GM12878 (cell line): ENCODE measurements around the gene CYB5D1. TPM values are rescaled to one million over a fixed set of nuclear protein-coding genes. Genes with fewer than 3 reads are reported as not detected.

Experiments used
- ATAC-seq: fragments of 200-7000 bp; cut with Tn5 transposase; 3 replicates; pipeline ENCODE4 v1.9.1; 2020; ENCODE audit warnings: mild to moderate bottlenecking, moderate library complexity
- BruUV-seq: library from RNA; stranded (reverse); fragments of 400-500 nt; replicated peaks from 2 replicates; lab custom pipeline; 2021; lab: Mats Ljungman, UMichigan
- CTCF ChIA-PET: fragments of 300-600 bp; sonication (Branson Sonifier 250); formaldehyde crosslinking; extraction: SDS; loops from one replicate; lab custom pipeline; 2021; ENCODE audit warnings: inconsistent platforms; lab: Yijun Ruan, JAX
- POLR2A ChIA-PET: fragments of 350-600 bp; formaldehyde crosslinking; extraction: SDS; loops from one replicate; lab custom pipeline; 2021; ENCODE audit warnings: inconsistent platforms; lab: Charles Lee
- RAD21 ChIA-PET: fragments of 300-600 bp; sonication (Branson Sonifier 250); formaldehyde crosslinking; loops from one replicate; lab custom pipeline; 2023; ENCODE audit warnings: antibody characterized with exemption; ENCODE audit not compliant: unreplicated experiment; lab: Charles Lee
- SMC1A ChIA-PET: fragments of 300-600 bp; sonication (Branson Sonifier 250); formaldehyde crosslinking; loops from one replicate; lab custom pipeline; 2023; ENCODE audit not compliant: unreplicated experiment, uncharacterized antibody; lab: Charles Lee
- DNase-seq: peaks from one replicate; pipeline ENCODE4 v3.0.0-alpha.2; 2011; ENCODE audit warnings: low read depth, low spot score
- FAIRE-seq: peaks from 3 replicates; lab custom pipeline; 2011; peaks lifted over from hg19 to GRCh38; lab: Jason Lieb, UNC
- H2AFZ ChIP-seq: 2 replicates; pipeline ENCODE4 v1.6.0; 2011; ENCODE audit warnings: low read depth, low read length, control low read depth; ENCODE audit not compliant: control insufficient read depth
- H3K27ac ChIP-seq: 2 replicates; pipeline ENCODE4 v1.5.1; 2011; ENCODE audit warnings: control low read depth; ENCODE audit not compliant: control insufficient read depth, insufficient read depth
- H3K27me3 ChIP-seq, 2 experiments: replicated peaks in 1 of 2; 2 replicates each; pipeline versions ENCODE4 v1.6.0 to v1.6.1; 2011; ENCODE audit warnings: low read length in 1 of 2; ENCODE audit not compliant: control insufficient read depth in 2 of 2, insufficient read depth in 2 of 2
- H3K36me3 ChIP-seq, 2 experiments: 2 replicates each; pipeline ENCODE4 v1.5.1; 2011; ENCODE audit warnings: low read length in 1 of 2; ENCODE audit not compliant: control insufficient read depth in 2 of 2, insufficient read depth in 2 of 2
- H3K4me1 ChIP-seq: 2 replicates; pipeline ENCODE4 v1.6.1; 2011; ENCODE audit warnings: mild to moderate bottlenecking, low read length, moderate library complexity, mixed read lengths; ENCODE audit not compliant: control insufficient read depth, insufficient read depth
- H3K4me2 ChIP-seq: 2 replicates; pipeline ENCODE4 v1.6.0; 2011; ENCODE audit warnings: control low read depth; ENCODE audit not compliant: control insufficient read depth, insufficient read depth
- H3K4me3 ChIP-seq: fragments of 200-600 bp; sonication (generic); 2 replicates; pipeline ENCODE4 v1.5.1; 2016
- H3K79me2 ChIP-seq: 2 replicates; pipeline ENCODE4 v1.6.0; 2011; ENCODE audit warnings: low read length; ENCODE audit not compliant: control insufficient read depth, insufficient read depth
- H3K9ac ChIP-seq: 2 replicates; pipeline ENCODE4 v1.8.0; 2011; ENCODE audit warnings: low read length, control low read depth, mixed read lengths; ENCODE audit not compliant: control insufficient read depth, insufficient read depth
- H3K9me3 ChIP-seq: replicated peaks from 3 replicates; pipeline ENCODE4 v1.5.1; 2011; ENCODE audit warnings: mild to moderate bottlenecking, low read length; ENCODE audit not compliant: control insufficient read depth, insufficient read depth
- H4K20me1 ChIP-seq: 2 replicates; pipeline ENCODE4 v1.6.0; 2011; ENCODE audit not compliant: control insufficient read depth, insufficient read depth
- BMI1 ChIP-seq: fragments of 450-650 bp; IDR thresholded peaks from 2 replicates; pipeline ENCODE4 v1.6.1; 2016; ENCODE audit warnings: mild to moderate bottlenecking, moderate library complexity, borderline replicate concordance
- HCFC1 ChIP-seq: fragments of 150-350 bp; IDR thresholded peaks from 2 replicates; pipeline ENCODE4 v1.6.1; 2014; ENCODE audit warnings: low read length
- IKZF2 ChIP-seq, 2 experiments: fragments of 450-650 bp; IDR thresholded peaks; 2 replicates each; pipeline ENCODE4 v1.6.1; 2017; ENCODE audit warnings: mild to moderate bottlenecking in 2 of 2, moderate library complexity in 2 of 2
- IRF4 ChIP-seq: IDR thresholded peaks from 2 replicates; pipeline ENCODE4 v1.6.1; 2011; ENCODE audit warnings: low read depth, low read length
- NFYA ChIP-seq: IDR thresholded peaks from 2 replicates; pipeline ENCODE4 v1.6.1; 2011; ENCODE audit warnings: low read depth, mild to moderate bottlenecking, low read length, improper control_type of control experiment, borderline replicate concordance
- NR2F1 ChIP-seq: fragments of 450-650 bp; conservative IDR thresholded peaks from 2 replicates; pipeline ENCODE4 v1.6.1; 2017; ENCODE audit warnings: mild to moderate bottlenecking
- ZNF217 ChIP-seq: fragments of 450-650 bp; IDR thresholded peaks from 2 replicates; pipeline ENCODE4 v1.6.1; 2017; ENCODE audit warnings: antibody characterized with exemption, mild to moderate bottlenecking
- WGBS: methylation state at CpG from one replicate; pipeline ENCODE4 v1.1.6; 2016; ENCODE audit warnings: low lambda C conversion rate; ENCODE audit not compliant: insufficient replicate concordance, insufficient coverage; ENCODE audit errors: missing lambda C conversion rate; 5-methylcytosine and 5-hydroxymethylcytosine counted together
- in situ Hi-C: fragments of 300-500 bp; cut with MboI; formaldehyde crosslinking; loops from 9 replicates; pipeline ENCODE4 v1.14.3; 2018; ENCODE audit warnings: mixed read lengths
- intact Hi-C: fragments of 100-400 bp; cut with micrococcal nuclease; formaldehyde crosslinking; loops from one replicate; pipeline ENCODE4 v1.14.2; 2022; ENCODE audit not compliant: unreplicated experiment
- polyA plus RNA-seq, 11 experiments: library from polyadenylated mRNA; depleted of rRNA in 4 of 11; unstranded in 6 of 11; stranded (reverse) in 5 of 11; fragments of >200 nt; fragmentation: Nextera tagmentation in 4 of 11; fragmentation: Illumina TruSeq in 1 of 11; extraction: Ambion mirVana in 4 of 11; extraction: Trizol in 1 of 11; gene quantifications; 1 replicate in 1 of 11; 2 replicates in 10 of 11; pipeline versions ENCODE4 v1.2.1 to v1.2.3, GENCODE V29; 2011 to 2016; ENCODE audit warnings: inconsistent platforms in 2 of 11, missing spikeins in 2 of 11, low read depth in 1 of 11
- total RNA-seq, 4 experiments: library from RNA; depleted of rRNA in 3 of 4; stranded (reverse); fragments of >200 nt in 3 of 4; fragmentation: Illumina TruSeq in 1 of 4; extraction: Trizol in 1 of 4; gene quantifications; 2 replicates each; pipeline versions ENCODE4 v1.2.1 to v1.2.3, GENCODE V29; 2013 to 2021
- TF ChIP-seq, protein P1 (sequence below): fragments of 450-650 bp; IDR thresholded peaks from 2 replicates; pipeline ENCODE4 v1.6.1; 2016; ENCODE audit warnings: mild to moderate bottlenecking, moderate library complexity, borderline replicate concordance
- TF ChIP-seq, protein P2 (sequence below): fragments of 450-650 bp; IDR thresholded peaks from 2 replicates; pipeline ENCODE4 v1.6.1; 2017; ENCODE audit warnings: mild to moderate bottlenecking, moderate library complexity
- TF ChIP-seq, protein P3 (sequence below): fragments of 450-650 bp; formaldehyde crosslinking; IDR thresholded peaks from 2 replicates; pipeline ENCODE4 v1.5.0; 2022; ENCODE audit warnings: mild to moderate bottlenecking, missing genetic modification characterization
- TF ChIP-seq, protein P4 (sequence below): IDR thresholded peaks from 2 replicates; pipeline ENCODE4 v1.6.1; 2012; ENCODE audit warnings: low read depth, low read length, improper control_type of control experiment

The CYB5D1 gene
- total and polyA plus RNA-seq, 10 of the 15 experiments (the other 5 are each of a cell fraction or from before 2014, with no cell fraction given), result 1.6 to 8.7 (median 6.4) TPM

DNA sequence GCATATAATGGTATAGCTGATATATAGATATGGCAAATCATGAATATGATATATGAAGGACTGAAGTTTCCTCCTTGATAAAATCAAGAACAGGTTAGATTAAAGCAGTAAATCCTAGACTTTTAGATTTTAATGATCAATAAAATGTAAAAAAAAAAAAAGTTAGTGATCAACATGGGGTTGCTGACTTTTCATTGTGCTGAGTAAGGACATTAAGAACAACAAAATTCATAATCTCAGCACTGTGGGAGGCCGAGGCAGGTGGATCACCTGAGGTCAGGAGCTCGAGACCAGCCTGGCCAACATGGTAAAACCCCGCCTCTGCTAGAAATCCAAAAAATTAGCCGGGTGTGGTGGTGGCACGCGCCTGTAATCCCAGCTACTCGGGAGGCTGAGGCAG is 20.4 kb downstream of the CYB5D1 start:
- SMC1A ChIA-PET, result interaction anchor here (0.6 to 1.2 kb wide), 2 partner anchors 14 to 242 kb away, joined by 4 to 5 read pairs; no protein-coding TSS in a partner anchor
- H3K4me2 ChIP-seq, result no peak overlapping the region
- no peaks in the 10 kb centered on the region for H3K27me3 ChIP-seq
- peaks cover 19% of the 10 kb centered on the region for H3K4me1 ChIP-seq
- peaks cover 0 to 2% of the 10 kb centered on the region in 2 experiments; a peak in 2 of 4 replicates for H3K36me3 ChIP-seq
- RAD21 ChIA-PET, result interaction anchor here (0.9 kb wide), 1 partner anchor 16 kb away, joined by 3 read pairs; no protein-coding TSS in a partner anchor
- no peak overlapping the region for H2AFZ ChIP-seq
- intact Hi-C loops (no loop called here), in situ Hi-C loops (no loop called here)
- TF ChIP-seq NFYA (no peak), HCFC1 (no peak), BMI1 (no peak), IKZF2 (IDR thresholded peaks at IDR 0.05) (no peak), NR2F1 (no peak), IRF4 (no peak), ZNF217 (no peak)
- TF ChIP-seq, protein P1, sequence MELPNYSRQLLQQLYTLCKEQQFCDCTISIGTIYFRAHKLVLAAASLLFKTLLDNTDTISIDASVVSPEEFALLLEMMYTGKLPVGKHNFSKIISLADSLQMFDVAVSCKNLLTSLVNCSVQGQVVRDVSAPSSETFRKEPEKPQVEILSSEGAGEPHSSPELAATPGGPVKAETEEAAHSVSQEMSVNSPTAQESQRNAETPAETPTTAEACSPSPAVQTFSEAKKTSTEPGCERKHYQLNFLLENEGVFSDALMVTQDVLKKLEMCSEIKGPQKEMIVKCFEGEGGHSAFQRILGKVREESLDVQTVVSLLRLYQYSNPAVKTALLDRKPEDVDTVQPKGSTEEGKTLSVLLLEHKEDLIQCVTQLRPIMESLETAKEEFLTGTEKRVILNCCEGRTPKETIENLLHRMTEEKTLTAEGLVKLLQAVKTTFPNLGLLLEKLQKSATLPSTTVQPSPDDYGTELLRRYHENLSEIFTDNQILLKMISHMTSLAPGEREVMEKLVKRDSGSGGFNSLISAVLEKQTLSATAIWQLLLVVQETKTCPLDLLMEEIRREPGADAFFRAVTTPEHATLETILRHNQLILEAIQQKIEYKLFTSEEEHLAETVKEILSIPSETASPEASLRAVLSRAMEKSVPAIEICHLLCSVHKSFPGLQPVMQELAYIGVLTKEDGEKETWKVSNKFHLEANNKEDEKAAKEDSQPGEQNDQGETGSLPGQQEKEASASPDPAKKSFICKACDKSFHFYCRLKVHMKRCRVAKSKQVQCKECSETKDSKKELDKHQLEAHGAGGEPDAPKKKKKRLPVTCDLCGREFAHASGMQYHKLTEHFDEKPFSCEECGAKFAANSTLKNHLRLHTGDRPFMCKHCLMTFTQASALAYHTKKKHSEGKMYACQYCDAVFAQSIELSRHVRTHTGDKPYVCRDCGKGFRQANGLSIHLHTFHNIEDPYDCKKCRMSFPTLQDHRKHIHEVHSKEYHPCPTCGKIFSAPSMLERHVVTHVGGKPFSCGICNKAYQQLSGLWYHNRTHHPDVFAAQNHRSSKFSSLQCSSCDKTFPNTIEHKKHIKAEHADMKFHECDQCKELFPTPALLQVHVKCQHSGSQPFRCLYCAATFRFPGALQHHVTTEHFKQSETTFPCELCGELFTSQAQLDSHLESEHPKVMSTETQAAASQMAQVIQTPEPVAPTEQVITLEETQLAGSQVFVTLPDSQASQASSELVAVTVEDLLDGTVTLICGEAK, result no peak
- TF ChIP-seq, protein P2, sequence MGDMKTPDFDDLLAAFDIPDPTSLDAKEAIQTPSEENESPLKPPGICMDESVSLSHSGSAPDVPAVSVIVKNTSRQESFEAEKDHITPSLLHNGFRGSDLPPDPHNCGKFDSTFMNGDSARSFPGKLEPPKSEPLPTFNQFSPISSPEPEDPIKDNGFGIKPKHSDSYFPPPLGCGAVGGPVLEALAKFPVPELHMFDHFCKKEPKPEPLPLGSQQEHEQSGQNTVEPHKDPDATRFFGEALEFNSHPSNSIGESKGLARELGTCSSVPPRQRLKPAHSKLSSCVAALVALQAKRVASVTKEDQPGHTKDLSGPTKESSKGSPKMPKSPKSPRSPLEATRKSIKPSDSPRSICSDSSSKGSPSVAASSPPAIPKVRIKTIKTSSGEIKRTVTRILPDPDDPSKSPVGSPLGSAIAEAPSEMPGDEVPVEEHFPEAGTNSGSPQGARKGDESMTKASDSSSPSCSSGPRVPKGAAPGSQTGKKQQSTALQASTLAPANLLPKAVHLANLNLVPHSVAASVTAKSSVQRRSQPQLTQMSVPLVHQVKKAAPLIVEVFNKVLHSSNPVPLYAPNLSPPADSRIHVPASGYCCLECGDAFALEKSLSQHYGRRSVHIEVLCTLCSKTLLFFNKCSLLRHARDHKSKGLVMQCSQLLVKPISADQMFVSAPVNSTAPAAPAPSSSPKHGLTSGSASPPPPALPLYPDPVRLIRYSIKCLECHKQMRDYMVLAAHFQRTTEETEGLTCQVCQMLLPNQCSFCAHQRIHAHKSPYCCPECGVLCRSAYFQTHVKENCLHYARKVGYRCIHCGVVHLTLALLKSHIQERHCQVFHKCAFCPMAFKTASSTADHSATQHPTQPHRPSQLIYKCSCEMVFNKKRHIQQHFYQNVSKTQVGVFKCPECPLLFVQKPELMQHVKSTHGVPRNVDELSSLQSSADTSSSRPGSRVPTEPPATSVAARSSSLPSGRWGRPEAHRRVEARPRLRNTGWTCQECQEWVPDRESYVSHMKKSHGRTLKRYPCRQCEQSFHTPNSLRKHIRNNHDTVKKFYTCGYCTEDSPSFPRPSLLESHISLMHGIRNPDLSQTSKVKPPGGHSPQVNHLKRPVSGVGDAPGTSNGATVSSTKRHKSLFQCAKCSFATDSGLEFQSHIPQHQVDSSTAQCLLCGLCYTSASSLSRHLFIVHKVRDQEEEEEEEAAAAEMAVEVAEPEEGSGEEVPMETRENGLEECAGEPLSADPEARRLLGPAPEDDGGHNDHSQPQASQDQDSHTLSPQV, result no peak
- TF ChIP-seq, protein P3, sequence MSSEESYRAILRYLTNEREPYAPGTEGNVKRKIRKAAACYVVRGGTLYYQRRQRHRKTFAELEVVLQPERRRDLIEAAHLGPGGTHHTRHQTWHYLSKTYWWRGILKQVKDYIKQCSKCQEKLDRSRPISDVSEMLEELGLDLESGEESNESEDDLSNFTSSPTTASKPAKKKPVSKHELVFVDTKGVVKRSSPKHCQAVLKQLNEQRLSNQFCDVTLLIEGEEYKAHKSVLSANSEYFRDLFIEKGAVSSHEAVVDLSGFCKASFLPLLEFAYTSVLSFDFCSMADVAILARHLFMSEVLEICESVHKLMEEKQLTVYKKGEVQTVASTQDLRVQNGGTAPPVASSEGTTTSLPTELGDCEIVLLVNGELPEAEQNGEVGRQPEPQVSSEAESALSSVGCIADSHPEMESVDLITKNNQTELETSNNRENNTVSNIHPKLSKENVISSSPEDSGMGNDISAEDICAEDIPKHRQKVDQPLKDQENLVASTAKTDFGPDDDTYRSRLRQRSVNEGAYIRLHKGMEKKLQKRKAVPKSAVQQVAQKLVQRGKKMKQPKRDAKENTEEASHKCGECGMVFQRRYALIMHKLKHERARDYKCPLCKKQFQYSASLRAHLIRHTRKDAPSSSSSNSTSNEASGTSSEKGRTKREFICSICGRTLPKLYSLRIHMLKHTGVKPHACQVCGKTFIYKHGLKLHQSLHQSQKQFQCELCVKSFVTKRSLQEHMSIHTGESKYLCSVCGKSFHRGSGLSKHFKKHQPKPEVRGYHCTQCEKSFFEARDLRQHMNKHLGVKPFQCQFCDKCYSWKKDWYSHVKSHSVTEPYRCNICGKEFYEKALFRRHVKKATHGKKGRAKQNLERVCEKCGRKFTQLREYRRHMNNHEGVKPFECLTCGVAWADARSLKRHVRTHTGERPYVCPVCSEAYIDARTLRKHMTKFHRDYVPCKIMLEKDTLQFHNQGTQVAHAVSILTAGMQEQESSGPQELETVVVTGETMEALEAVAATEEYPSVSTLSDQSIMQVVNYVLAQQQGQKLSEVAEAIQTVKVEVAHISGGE (CRISPR knock-in tag), result no peak
- TF ChIP-seq, protein P4, sequence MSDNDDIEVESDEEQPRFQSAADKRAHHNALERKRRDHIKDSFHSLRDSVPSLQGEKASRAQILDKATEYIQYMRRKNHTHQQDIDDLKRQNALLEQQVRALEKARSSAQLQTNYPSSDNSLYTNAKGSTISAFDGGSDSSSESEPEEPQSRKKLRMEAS, result no peak
- no peaks in the 10 kb centered on the region for H3K9me3 ChIP-seq
- no peak overlapping the region for H3K9ac ChIP-seq
- no peak overlapping the region for H3K4me3 ChIP-seq
- no TSS peak for BruUV-seq
- WGBS, result 69% methylated on average over 7 of the region's 7 CpGs
- CTCF ChIA-PET, result interaction anchor here (1.5 to 8.9 kb wide), 5 partner anchors 9 to 112 kb away, joined by 4 to 75 read pairs (median 7); partner anchors contain the start of gene NAA38
- FAIRE-seq (no peak), ATAC-seq (no peak), DNase-seq (no peak)
- no peaks in the 10 kb centered on the region; the same call in none of the 2 replicates for H3K79me2 ChIP-seq
- H3K27ac ChIP-seq, result no peak overlapping the region
- H4K20me1 ChIP-seq, result no peaks in the 10 kb centered on the region
- POLR2A ChIA-PET, result interaction anchor here (0.5 kb wide), 1 partner anchor 341 kb away, joined by 4 read pairs; no protein-coding TSS in a partner anchor
